Measurements from ENCODE around the gene VSIG2. TPM values are rescaled to one million over a fixed set of nuclear protein-coding genes. Genes with fewer than 3 reads are reported as not detected.

Gene VSIG2
- total and polyA plus RNA-seq, 2 donors (not counting 1 experiment from before 2014, with no cell fraction given), result not detected

DNA sequence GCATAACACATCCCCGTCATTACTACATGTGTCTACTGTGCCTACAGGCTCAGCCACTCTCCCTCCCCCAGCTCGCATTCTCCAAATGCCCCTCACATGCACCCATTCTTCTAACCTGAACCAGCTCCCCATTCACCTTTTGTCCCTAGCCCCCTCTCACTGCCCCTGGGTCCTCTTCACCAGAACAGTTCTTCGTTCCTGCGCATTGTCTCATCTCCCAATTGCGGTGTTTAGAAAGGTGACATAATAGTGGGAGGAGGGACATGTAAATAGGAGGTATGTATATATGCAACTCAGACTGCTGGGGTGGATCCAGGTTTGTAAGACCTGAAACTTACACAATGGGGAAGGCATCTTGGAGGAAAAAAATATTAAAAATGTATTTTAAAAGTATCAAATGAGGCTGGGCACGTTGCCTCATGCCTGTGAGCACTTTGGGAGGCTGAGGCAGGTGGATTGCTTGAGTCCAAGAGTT, 4.7 kb upstream of the VSIG2 start:
- H3K4me2 ChIP-seq (ENCODE audit: extremely low read depth, insufficient read depth, low read length), result no peak overlapping the region
- H3K9me3 ChIP-seq (ENCODE audit: control insufficient read depth, insufficient read depth, low read depth, low read length), result no peaks in the 10 kb centered on the region
- H3K79me2 ChIP-seq (ENCODE audit: control insufficient read depth, insufficient read depth, low read length), result no peaks in the 10 kb centered on the region
- H3K4me1 ChIP-seq (ENCODE audit: control insufficient read depth, extremely low read depth, insufficient read depth, low read length), result peaks cover 17% of the 10 kb centered on the region
- H3K9ac ChIP-seq (ENCODE audit: insufficient read depth, low read length), result no peak overlapping the region
- H3K36me3 ChIP-seq (ENCODE audit: control insufficient read depth, insufficient read depth, low read length), result no peaks in the 10 kb centered on the region
- H3K4me3 ChIP-seq (replicated peaks in 1 of 4; ENCODE audit: control extremely low read depth in 1 of 4, insufficient read depth in 1 of 4, low read depth in 3 of 4, low read length in 4 of 4), result no peak overlapping the region
- TF ChIP-seq, protein P1, sequence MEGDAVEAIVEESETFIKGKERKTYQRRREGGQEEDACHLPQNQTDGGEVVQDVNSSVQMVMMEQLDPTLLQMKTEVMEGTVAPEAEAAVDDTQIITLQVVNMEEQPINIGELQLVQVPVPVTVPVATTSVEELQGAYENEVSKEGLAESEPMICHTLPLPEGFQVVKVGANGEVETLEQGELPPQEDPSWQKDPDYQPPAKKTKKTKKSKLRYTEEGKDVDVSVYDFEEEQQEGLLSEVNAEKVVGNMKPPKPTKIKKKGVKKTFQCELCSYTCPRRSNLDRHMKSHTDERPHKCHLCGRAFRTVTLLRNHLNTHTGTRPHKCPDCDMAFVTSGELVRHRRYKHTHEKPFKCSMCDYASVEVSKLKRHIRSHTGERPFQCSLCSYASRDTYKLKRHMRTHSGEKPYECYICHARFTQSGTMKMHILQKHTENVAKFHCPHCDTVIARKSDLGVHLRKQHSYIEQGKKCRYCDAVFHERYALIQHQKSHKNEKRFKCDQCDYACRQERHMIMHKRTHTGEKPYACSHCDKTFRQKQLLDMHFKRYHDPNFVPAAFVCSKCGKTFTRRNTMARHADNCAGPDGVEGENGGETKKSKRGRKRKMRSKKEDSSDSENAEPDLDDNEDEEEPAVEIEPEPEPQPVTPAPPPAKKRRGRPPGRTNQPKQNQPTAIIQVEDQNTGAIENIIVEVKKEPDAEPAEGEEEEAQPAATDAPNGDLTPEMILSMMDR (conservative IDR thresholded peaks at IDR 0.05 in 1 of 2, IDR thresholded peaks at IDR 0.05 in 1 of 2; ENCODE audit: low read depth in 1 of 2, low read length in 2 of 2), result no peak
- no peak for TF ChIP-seq EZH2 (IDR thresholded peaks at IDR 0.05; ENCODE audit: low read length, missing control alignments)
- H3K27ac ChIP-seq (ENCODE audit: insufficient read depth, low read length), result no peak overlapping the region
- no peak overlapping the region for H2AFZ ChIP-seq (ENCODE audit: low read length)
- DNase-seq (ENCODE audit: low read depth in 2 of 2), result no peak
- H3K27me3 ChIP-seq (ENCODE audit: control insufficient read depth, insufficient read depth, low read length), result peaks cover 6% of the 10 kb centered on the region
- H4K20me1 ChIP-seq (ENCODE audit: control insufficient read depth, extremely low read depth, insufficient read depth, low read length), result no peaks in the 10 kb centered on the region

DNA sequence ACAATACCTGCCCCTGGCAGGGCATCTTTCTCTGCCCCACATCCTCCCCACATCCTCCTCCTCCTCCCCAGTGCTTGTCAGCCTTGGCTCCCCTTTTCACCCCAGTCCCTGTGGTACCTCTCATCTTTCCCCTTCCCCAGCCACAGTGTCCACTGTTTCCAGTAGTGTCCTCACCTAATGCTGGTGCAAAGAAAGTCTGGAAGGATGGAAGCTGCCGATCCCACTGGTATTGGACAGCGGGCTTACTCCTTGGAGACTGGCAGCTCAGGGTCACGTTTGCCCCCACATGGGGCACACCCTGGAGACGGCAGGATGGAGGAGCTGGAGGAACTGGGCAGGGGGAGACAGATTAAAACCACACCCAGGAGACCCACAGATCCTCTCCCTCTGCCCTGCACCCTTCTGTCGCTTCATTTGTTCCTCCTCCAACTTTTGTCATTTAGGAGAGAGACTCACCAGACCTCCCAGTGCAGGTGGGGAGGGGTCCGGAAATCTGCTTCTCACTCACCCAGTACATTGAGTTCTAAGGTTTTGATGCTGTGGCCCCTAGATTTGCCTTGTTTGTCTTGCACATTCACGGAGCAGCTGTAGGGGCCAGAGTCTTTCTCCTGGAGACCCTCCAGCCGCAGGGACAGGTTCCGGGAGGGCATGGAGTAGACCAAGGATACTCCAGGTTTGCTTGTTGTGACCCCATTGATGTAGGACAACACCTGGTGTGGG, 4.1 kb upstream of the VSIG2 start:
- peaks cover 17% of the 10 kb centered on the region for H3K4me1 ChIP-seq (ENCODE audit: control insufficient read depth, extremely low read depth, insufficient read depth, low read length)
- no peak for TF ChIP-seq EZH2 (IDR thresholded peaks at IDR 0.05; ENCODE audit: low read length, missing control alignments)
- TF ChIP-seq, protein P1 (conservative IDR thresholded peaks at IDR 0.05 in 1 of 2, IDR thresholded peaks at IDR 0.05 in 1 of 2; ENCODE audit: low read depth in 1 of 2, low read length in 2 of 2), result no peak
- H2AFZ ChIP-seq (ENCODE audit: low read length), result no peak overlapping the region
- no peaks in the 10 kb centered on the region for H3K79me2 ChIP-seq (ENCODE audit: control insufficient read depth, insufficient read depth, low read length)
- peaks cover 6% of the 10 kb centered on the region for H3K27me3 ChIP-seq (ENCODE audit: control insufficient read depth, insufficient read depth, low read length)
- no peak overlapping the region for H3K4me2 ChIP-seq (ENCODE audit: extremely low read depth, insufficient read depth, low read length)
- no peak overlapping the region for H3K27ac ChIP-seq (ENCODE audit: insufficient read depth, low read length)
- no peaks in the 10 kb centered on the region for H3K9me3 ChIP-seq (ENCODE audit: control insufficient read depth, insufficient read depth, low read depth, low read length)
- H3K36me3 ChIP-seq (ENCODE audit: control insufficient read depth, insufficient read depth, low read length), result no peaks in the 10 kb centered on the region
- no peak for DNase-seq (ENCODE audit: low read depth in 2 of 2)
- no peak overlapping the region for H3K4me3 ChIP-seq (replicated peaks in 1 of 4; ENCODE audit: control extremely low read depth in 1 of 4, insufficient read depth in 1 of 4, low read depth in 3 of 4, low read length in 4 of 4)
- H3K9ac ChIP-seq (ENCODE audit: insufficient read depth, low read length), result no peak overlapping the region
- H4K20me1 ChIP-seq (ENCODE audit: control insufficient read depth, extremely low read depth, insufficient read depth, low read length), result no peaks in the 10 kb centered on the region

DNA sequence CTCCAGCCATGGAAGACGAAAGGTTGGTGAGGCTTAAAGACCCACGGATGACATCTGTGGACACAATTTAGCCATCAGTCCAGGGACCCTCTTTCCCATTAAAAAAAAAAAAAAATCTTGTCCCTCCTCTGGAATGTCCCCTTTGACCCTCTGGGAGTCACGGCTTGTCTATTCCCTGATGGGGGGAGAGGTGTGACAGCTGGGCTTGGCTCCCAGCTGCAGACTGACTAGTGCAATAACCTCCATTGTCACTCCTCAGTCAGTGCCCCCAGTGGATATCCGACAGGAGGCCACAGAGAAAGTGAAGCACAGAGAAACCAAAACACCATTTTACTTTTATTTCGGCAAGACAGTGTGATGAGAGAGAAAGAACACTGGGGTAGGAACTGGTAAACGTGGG, 2.7 kb upstream of the VSIG2 start:
- DNase-seq (ENCODE audit: low read depth in 2 of 2), result no peak
- no peak overlapping the region for H2AFZ ChIP-seq (ENCODE audit: low read length)
- no peaks in the 10 kb centered on the region for H4K20me1 ChIP-seq (ENCODE audit: control insufficient read depth, extremely low read depth, insufficient read depth, low read length)
- peaks cover 14% of the 10 kb centered on the region for H3K4me1 ChIP-seq (ENCODE audit: control insufficient read depth, extremely low read depth, insufficient read depth, low read length)
- H3K9ac ChIP-seq (ENCODE audit: insufficient read depth, low read length), result no peak overlapping the region
- H3K27ac ChIP-seq (ENCODE audit: insufficient read depth, low read length), result no peak overlapping the region
- TF ChIP-seq, protein P1 (conservative IDR thresholded peaks at IDR 0.05 in 1 of 2, IDR thresholded peaks at IDR 0.05 in 1 of 2; ENCODE audit: low read depth in 1 of 2, low read length in 2 of 2), result no peak
- TF ChIP-seq EZH2 (IDR thresholded peaks at IDR 0.05; ENCODE audit: low read length, missing control alignments), result no peak
- H3K9me3 ChIP-seq (ENCODE audit: control insufficient read depth, insufficient read depth, low read depth, low read length), result no peaks in the 10 kb centered on the region
- peaks cover 8% of the 10 kb centered on the region for H3K27me3 ChIP-seq (ENCODE audit: control insufficient read depth, insufficient read depth, low read length)
- no peak overlapping the region for H3K4me3 ChIP-seq (replicated peaks in 1 of 4; ENCODE audit: control extremely low read depth in 1 of 4, insufficient read depth in 1 of 4, low read depth in 3 of 4, low read length in 4 of 4)
- H3K36me3 ChIP-seq (ENCODE audit: control insufficient read depth, insufficient read depth, low read length), result no peaks in the 10 kb centered on the region
- H3K79me2 ChIP-seq (ENCODE audit: control insufficient read depth, insufficient read depth, low read length), result no peaks in the 10 kb centered on the region
- H3K4me2 ChIP-seq (ENCODE audit: extremely low read depth, insufficient read depth, low read length), result no peak overlapping the region

All from fibroblast of lung (primary cell).